GM19452 (cell line): ENCODE data around the gene CASKIN1.

Experiments
- ATAC-seq: cut with Tn5 transposase; IDR thresholded peaks from one replicate; pipeline ENCODE4 v1.9.1; 2021; ENCODE audit not compliant: unreplicated experiment

CASKIN1 gene

GRCh38 chr16:2195322-2196161 is 863 bp downstream of the CASKIN1 start:
- no peak for ATAC-seq

DNA sequence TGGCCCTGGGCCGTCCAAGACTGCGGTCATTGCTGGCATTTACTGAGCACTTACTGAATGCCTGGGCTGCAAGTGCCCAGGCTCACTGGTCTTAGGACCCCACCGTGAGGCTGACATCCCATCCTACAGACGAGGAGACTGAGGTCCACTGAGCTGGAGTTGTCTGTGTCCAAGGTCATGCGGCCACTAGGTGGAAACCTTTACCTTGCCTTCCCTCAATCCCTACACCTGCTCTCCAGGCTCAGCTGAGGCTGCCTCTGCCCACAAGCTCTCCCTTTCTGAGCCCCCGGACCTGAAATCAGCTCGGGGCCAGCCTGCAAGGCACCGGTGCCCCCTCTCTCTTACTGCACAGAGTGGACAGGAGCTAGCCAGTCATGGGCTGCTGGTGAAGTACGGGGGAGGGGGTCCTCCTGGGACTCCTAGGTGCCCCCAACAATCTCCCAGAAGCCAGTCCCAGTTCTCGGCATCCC is 1.5 kb downstream of the CASKIN1 start:
- ATAC-seq, result no peak

DNA sequence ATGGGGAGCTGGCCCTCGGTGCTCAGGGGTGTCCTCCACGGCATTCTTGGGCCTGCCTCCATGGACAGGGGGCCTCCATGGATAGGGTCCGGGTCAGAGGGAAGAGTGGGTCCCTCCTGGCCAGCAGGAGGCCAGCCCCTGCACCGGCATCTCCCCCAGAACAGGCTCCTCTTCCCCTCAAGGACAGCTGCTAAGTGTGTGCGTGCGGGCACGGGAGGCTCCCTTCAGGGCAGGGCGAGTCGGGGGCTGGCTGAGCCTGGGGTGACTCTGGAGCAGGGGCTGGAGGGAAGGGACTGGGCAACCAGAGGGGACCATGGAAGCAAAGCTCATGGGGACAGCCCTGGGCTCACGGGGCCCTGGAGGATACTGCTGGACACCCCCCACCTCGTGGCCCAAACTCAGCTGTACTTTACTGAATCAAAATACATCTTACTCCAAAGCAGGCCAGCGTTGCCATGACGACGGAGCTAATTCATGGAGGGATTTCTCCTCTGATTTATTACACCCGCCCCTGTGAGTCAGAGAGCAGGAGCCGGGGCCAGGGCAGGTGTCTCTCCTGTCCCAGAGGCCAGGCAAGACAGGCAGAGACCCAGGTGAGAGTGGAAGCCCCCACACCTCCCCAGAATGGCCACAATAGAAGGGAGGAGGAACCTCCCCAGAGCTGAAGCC is 2.1 kb downstream of the CASKIN1 start:
- ATAC-seq, result no peak

- no peak for ATAC-seq
These were observed 5.0 kb downstream of the CASKIN1 start for GRCh38 chr16:2191446-2191706.

DNA sequence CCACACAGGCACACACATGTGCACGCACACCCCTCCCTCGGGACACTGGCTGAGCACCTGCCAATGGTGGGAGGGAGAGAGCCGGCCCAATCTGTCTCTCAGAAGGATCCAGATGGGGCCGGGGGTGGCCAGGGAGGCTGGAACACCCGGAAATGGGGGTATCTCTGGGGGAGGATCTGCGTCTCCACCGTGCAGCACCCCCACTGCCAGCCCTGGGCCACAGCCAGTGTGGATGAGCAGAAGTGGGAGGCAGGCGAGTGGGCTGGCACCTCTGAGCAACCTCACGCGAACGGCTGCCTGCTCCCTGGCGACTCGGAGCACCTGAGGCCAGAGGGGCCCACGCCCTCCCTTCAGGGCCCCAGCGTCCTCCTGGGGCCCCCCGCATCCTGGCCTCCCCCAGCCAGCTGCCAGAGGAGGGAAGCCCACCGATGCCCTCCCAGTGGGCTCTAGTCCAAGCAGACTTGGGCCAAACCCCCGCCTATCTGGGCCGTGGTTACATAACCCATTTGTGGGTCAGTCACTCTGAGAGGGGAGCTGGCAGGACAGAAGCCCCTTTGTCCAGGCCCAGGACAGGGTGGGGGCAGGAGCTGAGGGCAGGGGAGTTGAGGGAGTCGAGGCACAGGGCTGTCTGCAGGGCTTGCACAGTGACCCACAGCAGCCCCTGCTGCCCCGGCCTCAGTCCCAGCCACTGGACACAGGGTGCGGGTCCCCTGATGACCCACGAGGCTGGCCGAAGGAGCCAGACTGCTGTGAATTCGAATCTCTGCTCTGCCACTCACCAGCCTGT is 5.6 kb downstream of the CASKIN1 start:
- no peak for ATAC-seq

GRCh38 chr16:2190002-2190658 is 6.3 kb downstream of the CASKIN1 start:
- no peak for ATAC-seq

DNA sequence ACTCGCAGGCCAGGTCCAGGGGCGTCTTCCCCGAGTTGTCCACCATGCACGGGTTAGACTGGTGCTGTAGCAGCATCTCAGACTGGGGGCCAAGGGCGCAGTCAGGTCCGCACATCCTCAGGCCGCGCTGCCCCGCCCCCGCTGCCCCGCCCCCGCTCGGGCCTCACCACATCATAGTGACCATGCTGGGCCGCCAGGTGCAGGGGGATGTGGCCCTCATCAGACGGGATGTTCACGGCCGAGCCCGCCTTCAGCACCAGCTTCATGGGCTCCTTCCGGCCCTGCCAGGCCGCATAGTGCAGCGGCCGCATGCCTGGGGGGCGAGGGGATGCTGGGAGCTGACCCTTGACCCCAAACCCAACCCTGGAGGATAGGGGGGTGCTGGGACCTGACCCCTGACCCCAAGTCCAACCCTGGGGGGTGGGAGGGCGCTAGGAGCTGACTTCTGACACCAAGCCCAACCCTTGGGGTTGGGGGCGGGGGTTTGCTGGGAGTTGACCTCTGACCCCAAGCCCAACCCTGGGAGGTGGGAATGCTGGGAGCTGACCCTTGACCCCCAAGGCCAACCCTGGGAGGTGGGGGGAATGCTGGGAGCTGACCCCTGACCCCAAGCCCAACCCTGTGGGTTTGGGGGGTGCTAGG is 7.0 kb downstream of the CASKIN1 start:
- ATAC-seq, result no peak

GRCh38 chr16:2188395-2188794 is 8.0 kb downstream of the CASKIN1 start:
- ATAC-seq, result no peak

DNA sequence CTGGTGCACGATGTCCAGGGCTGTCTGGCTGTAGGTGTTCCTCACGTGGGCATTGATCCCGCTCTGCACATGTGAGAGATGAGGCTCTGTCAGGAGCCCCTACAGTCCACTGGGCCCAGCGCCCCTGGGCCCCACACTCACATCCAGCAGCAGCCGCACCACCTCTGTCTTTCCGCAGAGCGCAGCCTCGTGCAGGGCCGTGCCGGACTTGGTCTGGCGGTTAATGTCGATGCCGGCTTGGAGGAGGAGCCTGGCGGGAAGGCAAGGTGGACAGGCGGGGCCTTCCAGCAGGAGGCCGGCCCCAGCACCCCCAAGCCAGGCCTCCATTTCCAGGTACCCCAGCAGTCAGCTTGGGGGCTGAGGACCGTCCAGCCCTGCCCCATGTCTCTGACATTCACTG is 9.2 kb downstream of the CASKIN1 start:
- ATAC-seq, result no peak

GRCh38 chr16:2186505-2186904 is 9.9 kb downstream of the CASKIN1 start:
- no peak for ATAC-seq

GRCh38 chr16:2186064-2186463 is 10.3 kb downstream of the CASKIN1 start:
- ATAC-seq, result no peak

GRCh38 chr16:2184962-2185361 is 11.4 kb downstream of the CASKIN1 start:
- no peak for ATAC-seq

- ATAC-seq, result no peak
These were observed 12.1 kb downstream of the CASKIN1 start for GRCh38 chr16:2184346-2184745.

- no peak for ATAC-seq
These were observed 12.7 kb downstream of the CASKIN1 start for GRCh38 chr16:2183671-2184070.

DNA sequence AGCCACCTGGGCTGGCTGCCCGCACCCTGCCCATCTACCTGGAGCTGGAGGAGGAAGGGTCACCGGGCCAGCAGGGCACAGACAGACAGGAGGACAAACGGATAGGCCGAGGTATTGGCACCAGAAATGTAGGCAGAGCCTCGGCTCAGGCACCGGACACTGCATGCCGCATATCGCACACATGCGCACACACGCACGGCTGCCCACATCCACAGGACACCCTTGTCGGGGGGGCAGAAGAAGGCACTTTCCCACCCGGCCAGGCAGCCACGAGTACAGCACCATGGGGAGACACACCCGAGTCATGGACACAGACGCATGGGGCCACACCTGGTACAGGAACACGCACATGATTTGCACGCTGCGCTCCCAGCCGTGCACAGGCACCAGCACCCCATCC is 14.5 kb downstream of the CASKIN1 start:
- ATAC-seq, result no peak

GRCh38 chr16:2180962-2181923 is 15.2 kb downstream of the CASKIN1 start:
- ATAC-seq, result no peak

DNA sequence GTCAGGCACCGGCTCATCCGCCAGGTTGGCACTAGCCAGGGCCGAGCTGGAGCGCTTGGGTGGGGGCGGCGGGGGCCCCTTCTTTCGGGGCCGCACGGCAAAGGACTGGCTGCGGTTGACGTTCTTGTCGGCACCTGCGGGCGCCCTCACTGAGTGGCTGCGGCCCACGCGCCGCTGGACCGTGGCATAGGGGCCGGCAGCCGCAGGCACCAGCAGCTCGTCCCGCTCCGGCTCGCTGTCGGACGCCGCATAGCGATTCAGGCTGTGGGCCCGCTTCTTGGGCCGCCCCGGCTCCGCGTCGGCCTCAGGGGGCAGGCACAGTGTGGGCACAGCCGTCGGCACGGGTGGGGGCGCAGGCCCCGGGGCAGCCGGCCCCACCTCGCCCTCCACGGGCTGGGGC is 15.9 kb downstream of the CASKIN1 start:
- no peak for ATAC-seq

- ATAC-seq, result no peak
These were observed 16.8 kb downstream of the CASKIN1 start for GRCh38 chr16:2179576-2179975.

GRCh38 chr16:2179107-2179501 is 17.3 kb downstream of the CASKIN1 start:
- no peak for ATAC-seq
